ENCODE measurements around the gene SPECC1.
A peak's percentile ranks its signal among the peaks of the same experiment; 100 is the strongest.
"Not testable (repeated sequence)": the region's sequence is repeated elsewhere in the genome, so short reads cannot be mapped to it uniquely, and the experiment has no call there.

SPECC1 gene

DNA sequence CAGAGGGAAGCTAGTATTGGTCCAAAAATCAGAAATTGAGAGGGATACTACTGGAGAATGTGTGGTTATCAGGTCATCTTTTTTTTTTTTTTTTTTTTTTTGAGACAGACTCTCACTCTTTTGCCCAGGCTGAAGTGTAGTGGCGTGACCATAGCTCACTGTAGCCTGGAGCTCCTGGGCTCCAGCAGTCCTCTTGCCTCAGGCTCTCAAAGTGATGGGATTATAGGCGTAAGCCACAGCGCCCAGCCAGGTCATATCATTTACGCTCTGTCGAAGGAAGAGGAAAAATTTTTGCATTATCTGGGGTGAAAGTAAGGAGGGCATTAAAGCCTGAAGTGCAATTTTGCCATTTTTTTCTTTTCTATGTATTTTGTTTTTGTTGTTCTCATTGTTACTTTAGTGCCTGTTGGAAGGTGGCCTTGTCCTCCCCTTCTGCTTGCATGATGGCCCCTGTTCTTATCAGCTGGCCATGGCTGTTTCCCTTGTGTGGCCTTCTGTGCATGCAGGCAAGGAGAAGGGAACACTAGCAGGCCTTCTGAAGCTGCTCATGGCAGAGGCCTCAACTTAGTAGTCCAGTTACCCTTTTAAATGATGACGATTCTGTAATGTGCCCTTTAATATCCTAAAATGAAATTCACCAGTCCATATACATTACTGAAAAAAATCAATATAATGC, 118.3 kb downstream of the SPECC1 start:
- no peak for DNase-seq (ENCODE audit: low spot score)

DNA sequence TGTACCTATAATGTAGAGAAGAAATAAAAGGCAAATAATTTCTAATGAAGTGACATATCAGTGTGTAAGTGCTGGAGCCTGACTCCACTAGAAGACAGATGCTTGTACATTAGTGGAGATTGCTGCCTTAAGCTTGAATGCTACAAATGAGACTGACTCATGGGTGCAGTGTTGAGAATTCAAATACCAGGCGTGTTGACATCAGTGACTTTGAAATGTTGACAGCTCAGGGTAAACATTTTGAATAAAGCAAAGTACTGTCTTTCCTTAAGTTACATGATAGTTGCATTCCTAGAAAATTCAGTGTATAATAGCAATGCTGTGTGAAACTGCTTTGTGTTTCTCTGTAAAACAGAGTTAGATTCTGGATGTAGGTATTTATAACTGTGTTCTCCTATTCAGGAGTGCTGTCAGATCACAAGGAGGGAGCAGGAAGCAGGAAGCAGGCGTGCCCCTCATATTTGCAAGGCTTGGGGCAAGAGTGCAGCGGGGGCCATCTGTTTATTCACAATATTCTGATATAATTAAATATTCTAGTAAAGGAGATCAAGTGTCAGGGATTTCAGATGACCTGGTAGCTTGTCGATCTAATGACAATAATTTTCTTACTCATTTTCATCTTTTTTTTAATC, 119.0 kb downstream of the SPECC1 start:
- DNase-seq (ENCODE audit: low spot score) = no peak

GRCh38 chr17:20133517-20133916, 124.4 kb downstream of the SPECC1 start:
- DNase-seq (ENCODE audit: low spot score) = no peak

DNA sequence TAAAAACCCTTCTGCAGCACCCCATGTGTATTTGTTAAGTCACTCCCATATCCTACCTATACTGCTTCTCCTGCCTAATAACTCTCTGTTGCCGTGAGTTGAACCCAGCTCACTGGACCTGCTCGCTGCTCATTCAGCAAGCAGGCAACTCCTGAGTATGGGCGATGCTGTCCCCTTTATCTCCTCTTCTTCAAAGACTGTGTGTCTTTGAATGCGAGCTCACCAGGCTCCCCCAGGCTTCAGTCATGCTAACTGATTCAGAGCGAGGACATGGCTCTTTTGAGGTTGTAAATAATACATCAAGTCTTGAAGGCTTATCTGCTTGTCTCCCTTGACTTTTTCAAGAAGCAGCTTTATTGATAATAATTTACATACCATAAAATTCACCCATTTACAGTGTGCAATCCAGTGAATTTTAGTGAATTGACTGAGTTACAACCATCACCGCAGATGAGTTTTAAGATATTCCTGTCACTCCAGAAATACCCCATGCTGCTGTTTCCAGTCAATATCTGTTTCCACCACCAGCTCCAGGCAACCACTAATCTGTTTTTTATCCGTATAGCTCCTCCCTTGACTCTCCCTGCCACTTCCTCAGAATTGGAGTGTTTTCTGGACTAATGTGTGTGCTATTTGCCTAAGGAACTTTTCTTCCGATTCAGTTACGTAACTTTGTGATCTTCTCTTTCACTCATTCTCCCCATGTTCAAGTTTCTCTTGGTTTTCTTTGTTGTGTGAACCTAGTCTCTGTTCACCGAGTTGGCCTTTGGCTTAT, 132.2 kb downstream of the SPECC1 start:
- DNase-seq (ENCODE audit: low spot score) = no peak

DNA sequence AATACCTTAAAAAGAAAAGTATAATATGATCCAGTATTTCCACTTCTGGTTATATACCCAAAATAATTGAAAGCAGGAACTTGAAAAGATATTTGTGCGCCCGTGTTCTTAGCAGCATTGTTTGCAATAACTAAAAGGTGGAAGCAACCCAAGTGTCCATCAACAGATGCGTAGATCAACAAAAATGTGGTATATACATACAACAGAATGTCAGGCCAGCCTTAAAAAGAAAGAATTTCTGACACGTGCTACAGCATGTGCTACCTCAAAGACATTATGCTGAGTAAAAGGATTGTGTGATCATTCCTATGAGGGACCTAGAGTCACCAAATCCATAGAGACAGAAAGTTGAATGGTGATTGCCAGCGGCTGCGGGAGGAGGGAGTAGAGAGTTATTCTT, 133.1 kb downstream of the SPECC1 start:
- DNase-seq (ENCODE audit: low spot score) = no peak

DNA sequence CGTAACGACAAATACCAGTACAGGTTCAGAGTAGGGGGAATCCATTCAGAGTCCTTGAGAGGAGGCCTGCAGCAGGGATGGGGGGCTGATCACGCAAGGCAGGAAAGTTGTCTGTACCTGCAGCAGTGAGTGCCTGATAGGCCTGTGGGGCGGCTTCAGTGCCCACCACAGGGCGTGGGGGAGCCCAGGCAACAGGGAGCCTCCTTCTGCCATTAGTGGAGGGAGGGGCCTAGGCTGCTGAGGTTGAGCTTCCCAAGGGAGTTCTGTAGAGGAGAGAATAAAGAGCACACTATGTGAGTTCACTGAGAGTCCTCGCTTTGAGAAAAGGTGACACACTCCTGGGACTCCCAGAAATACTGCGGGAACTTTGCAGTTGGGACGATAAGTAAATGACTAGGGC, 134.6 kb downstream of the SPECC1 start:
- DNase-seq (ENCODE audit: low spot score) = no peak

DNA sequence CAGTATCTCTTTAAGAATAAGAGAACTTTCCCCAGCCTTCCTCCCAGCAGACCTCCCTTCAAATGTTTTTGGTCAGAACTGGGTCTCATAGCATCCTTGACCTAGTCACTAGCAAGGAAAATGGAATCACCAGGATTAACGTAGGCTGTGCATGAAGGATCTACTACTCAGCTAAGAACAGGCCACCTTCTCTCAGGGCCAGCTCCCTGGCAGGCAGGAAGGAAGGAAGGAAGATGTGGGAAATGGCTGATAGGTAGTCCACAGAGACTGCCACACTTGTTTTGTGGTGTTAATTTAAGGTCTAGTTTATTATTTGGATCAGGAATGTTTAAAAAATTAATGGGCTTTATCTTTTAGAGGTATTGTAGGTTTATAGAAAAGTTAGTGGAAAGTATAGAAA, 136.4 kb downstream of the SPECC1 start:
- no peak for DNase-seq (ENCODE audit: low spot score)

GRCh38 chr17:20149251-20149650, 140.1 kb downstream of the SPECC1 start:
- no peak for DNase-seq (ENCODE audit: low spot score)

- DNase-seq (ENCODE audit: low spot score) = no peak
Observed at GRCh38 chr17:20151174-20151573, 142.0 kb downstream of the SPECC1 start.

GRCh38 chr17:20153231-20153630, 144.1 kb downstream of the SPECC1 start:
- DNase-seq (ENCODE audit: low spot score) = no peak

DNA sequence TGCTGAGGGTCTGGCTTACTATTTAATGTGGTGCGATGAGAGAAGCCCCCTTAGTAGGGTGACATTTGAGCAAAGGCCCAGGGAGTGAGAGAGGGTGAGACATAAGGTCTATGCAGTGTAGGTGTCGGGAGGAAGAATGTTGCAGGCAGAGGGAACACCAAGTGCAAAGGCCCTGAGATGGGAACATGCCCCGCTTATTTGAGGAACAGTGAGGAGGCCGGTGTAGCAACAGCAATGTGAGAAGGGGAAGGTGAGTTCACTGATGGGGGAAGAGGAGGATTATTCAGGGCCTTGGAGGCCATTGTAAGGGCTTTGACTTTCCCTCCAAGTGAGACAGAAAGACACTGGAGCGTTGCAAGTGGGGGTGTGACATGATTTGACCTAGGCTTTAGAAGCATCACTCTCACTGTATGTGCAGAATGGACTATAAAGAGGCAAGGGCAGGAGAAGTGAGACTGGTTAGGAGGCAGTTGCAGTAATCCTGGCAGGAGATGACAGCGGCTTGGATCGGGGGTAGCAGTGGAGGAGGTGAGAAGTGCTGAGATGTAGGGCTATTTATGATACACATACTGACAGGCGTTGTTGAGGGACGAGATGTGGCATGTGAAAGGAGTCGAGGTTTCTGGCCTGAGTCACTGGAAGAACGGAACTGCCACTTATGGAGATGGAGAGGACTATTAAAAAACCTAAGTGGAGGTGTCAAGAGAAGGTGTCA, 145.3 kb downstream of the SPECC1 start:
- no peak for DNase-seq (ENCODE audit: low spot score)

GRCh38 chr17:20155258-20156195, 146.4 kb downstream of the SPECC1 start:
- DNase-seq (ENCODE audit: low spot score) = peak; percentile 91

DNA sequence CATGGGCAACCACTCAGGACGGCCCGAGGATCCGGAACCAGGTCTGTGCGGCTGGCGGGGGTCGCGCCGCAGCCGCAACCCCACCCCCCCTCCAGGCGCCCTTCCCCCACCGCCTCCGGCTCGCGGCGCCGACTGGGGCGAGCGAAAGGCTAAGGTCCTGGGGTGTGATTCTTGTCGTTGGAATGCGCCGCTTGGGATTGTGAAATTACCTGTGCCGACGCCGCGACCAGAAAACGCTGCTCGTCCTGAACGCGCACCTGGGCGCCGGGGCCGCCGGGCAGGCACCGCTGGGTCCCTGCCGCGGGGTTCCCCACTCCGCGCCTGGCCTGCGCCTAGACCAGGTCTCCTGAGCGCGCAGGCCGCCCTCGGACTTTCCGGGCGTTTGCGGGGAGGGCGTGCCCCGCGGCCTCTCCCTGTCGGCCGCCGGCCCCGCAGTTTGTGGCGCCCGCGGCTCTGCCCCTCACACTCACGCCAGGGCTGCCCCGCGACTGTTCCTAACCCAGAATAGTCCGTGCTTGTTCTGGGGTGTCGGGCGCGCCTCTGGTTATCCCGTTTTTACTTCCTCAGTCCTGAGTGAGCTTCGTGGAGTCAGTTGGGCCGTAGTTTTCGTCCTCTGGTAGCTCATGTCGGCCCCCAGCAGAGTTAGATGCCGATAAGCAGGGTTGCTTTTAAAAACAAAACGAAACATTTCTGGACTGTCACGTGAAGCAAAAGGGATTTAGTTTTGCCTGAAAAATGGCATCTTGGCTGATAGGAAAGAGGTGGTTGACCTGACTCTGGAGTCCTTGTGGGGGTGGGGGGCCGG, 147.2 kb downstream of the SPECC1 start:
- DNase-seq (ENCODE audit: low spot score) = no peak

GRCh38 chr17:20157001-20157310, 147.8 kb downstream of the SPECC1 start:
- DNase-seq (ENCODE audit: low spot score) = no peak

DNA sequence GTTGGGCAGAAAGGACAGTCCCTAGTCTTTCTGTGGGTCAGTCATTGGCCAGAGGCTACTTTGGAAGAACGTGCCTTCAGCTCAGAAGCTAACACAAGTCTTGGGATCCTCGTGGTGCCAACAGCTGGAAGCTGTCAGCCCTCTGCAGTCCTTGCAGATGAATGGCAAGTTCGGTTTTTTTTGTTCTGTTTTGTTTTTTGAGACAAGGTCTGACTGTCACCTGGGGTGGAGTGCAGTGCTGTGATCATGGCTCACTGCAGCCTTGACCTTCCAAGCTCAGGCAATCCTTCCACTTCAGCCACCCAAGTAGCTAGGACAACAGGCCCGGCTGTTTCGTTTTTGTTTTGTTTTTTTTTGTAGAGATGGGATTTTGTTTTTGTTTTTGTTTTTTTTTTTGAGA, 149.4 kb downstream of the SPECC1 start:
- DNase-seq (ENCODE audit: low spot score) = no peak

DNA sequence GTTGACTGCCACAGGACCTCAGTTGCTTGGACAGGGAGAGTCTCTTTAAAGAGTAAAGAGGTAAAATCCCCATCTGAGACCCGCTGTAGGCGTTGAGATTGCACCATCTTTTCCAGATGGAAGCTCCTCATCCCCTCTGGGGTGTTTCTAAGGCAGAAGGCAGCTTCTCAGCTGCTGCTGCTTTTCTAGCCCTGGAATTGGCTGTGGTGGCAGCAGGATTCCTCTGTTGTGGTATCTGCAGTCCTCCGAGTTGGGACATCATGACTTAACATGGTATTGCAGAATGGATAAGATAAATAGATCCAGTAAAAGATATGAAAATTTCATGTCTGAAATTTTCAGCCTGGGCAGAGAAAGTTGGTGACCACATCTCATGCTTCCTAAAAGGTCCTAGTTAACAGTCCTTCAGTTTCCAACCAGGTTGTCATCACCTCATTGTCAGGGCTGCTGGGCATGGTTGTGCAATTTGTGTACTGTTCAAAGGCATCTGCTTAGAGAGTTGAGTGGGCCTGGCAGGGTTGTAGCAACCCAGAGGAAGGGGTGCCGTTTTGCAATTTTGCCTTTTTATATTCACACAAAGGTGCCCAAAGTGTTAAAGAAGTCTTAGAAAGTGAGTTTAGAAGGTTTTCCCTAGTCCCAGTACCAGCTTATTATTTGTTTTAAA, 150.4 kb downstream of the SPECC1 start:
- no peak for DNase-seq (ENCODE audit: low spot score)

GRCh38 chr17:20165516-20165915, 156.4 kb downstream of the SPECC1 start:
- DNase-seq (ENCODE audit: low spot score) = not testable (repeated sequence)

DNA sequence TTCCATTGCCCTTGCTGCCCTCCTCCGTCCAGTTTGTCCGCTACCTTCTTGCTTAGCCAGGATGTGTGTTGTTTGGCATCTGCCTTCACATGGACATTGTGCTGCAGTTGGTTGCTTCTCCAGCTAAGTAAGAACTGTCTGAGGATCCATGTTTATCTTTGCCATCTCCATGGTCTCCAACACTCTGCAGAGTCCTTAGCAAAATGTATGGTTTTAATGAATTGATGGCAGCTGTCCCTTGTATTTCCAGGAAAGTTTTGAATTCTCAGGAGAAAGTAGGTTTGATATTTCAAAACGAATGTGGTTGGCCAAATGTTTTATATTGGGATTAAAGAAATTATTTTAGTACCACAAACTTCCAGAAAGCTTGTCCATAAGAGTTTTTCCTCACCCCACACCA, 160.9 kb downstream of the SPECC1 start:
- DNase-seq (ENCODE audit: low spot score) = no peak

GRCh38 chr17:20171741-20172365, 162.7 kb downstream of the SPECC1 start:
- no peak for DNase-seq (ENCODE audit: low spot score)

DNA sequence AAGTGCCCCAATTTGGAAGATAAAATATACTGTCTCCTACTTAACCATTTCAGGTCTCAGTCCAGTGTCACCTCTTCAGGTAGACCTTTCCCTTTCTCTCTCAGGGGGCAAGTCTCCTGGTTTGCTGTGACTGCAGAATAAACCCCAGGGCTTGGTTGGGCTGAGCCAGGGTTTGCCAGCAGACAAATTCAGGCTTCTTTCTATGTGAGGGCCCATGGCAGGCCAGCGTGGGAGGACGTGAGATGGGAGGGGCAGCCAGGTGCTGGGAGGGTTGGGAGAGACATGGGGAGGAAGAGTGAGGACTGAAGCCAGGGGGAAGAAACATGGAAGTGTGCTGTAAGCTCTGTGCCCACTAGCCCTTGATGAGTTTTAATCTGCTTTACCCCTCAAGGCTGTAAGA, 163.2 kb downstream of the SPECC1 start:
- DNase-seq (ENCODE audit: low spot score) = no peak
